HG02571 (cell line): Measurements from ENCODE around the gene VDR.

ENCODE experiments used
- ATAC-seq: cut with Tn5 transposase; IDR thresholded peaks from one replicate; pipeline ENCODE4 v1.9.1; 2021; ENCODE audit warnings: mild to moderate bottlenecking, moderate library complexity; ENCODE audit not compliant: unreplicated experiment

VDR gene

GRCh38 chr12:47834199-47834903 lies 70.4 kb downstream of the VDR start:
- no peak for ATAC-seq

GRCh38 chr12:47833591-47834012 lies 71.2 kb downstream of the VDR start:
- ATAC-seq: no peak

- no peak for ATAC-seq
These were observed 72.4 kb downstream of the VDR start for GRCh38 chr12:47832263-47832933.

- no peak for ATAC-seq
These were observed 75.2 kb downstream of the VDR start for GRCh38 chr12:47829584-47829983.

GRCh38 chr12:47828976-47829482 lies 75.8 kb downstream of the VDR start:
- ATAC-seq: no peak

- ATAC-seq: no peak
These were observed 76.5 kb downstream of the VDR start for GRCh38 chr12:47828008-47828975.

GRCh38 chr12:47825173-47825639 lies 79.6 kb downstream of the VDR start:
- ATAC-seq: no peak

- no peak for ATAC-seq
These were observed 80.2 kb downstream of the VDR start for GRCh38 chr12:47824635-47825034.

- no peak for ATAC-seq
These were observed 80.6 kb downstream of the VDR start for GRCh38 chr12:47824198-47824597.

GRCh38 chr12:47823422-47824086 lies 81.2 kb downstream of the VDR start:
- ATAC-seq: no peak

GRCh38 chr12:47822863-47823262 lies 81.9 kb downstream of the VDR start:
- ATAC-seq: no peak

- no peak for ATAC-seq
These were observed 82.4 kb downstream of the VDR start for GRCh38 chr12:47822401-47822800.

GRCh38 chr12:47821346-47821706 lies 83.5 kb downstream of the VDR start:
- no peak for ATAC-seq

GRCh38 chr12:47820631-47821345 lies 84.0 kb downstream of the VDR start:
- ATAC-seq: no peak

GRCh38 chr12:47819896-47820630 lies 84.7 kb downstream of the VDR start, which contains the start of gene HDAC7:
Gene HDAC7 (minus strand): TSS chr12:47819903. CDS start chr12:47819785, 118 bp downstream.
- peak; percentile 35 for ATAC-seq

- ATAC-seq: peak; percentile 40
These were observed 85.5 kb downstream of the VDR start for GRCh38 chr12:47819138-47819895.

GRCh38 chr12:47818467-47819137 lies 86.2 kb downstream of the VDR start:
- ATAC-seq: peak; percentile 3

GRCh38 chr12:47818007-47818376 lies 86.8 kb downstream of the VDR start:
- no peak for ATAC-seq
